H1 (cell line): ENCODE results near the gene USP13. TPM values are rescaled to one million over a fixed set of nuclear protein-coding genes. Genes with fewer than 3 reads are reported as not detected.
"Not testable (repeated sequence)": the region's sequence is repeated elsewhere in the genome, so short reads cannot be mapped to it uniquely, and the experiment has no call there.

Experiments used
- CTCF ChIA-PET: fragments of 300-600 bp; sonication (Branson Sonifier 250); formaldehyde crosslinking; loops from one replicate; lab custom pipeline; 2021; ENCODE audit not compliant: partially characterized antibody; lab: Charles Lee
- POLR2A ChIA-PET: fragments of 300-600 bp; sonication (Branson Sonifier 250); formaldehyde crosslinking; loops from one replicate; lab custom pipeline; 2021; ENCODE audit warnings: inconsistent platforms; ENCODE audit not compliant: partially characterized antibody; lab: Charles Lee
- DNase-seq, 2 experiments: peaks; one replicate each; pipeline versions ENCODE4 v3.0.0 to v3.0.0-alpha.2; 2010 to 2022; ENCODE audit warnings: low spot score in 2 of 2, low read depth in 1 of 2, mixed read lengths in 1 of 2
- FAIRE-seq: peaks from 2 replicates; lab custom pipeline; 2011; peaks lifted over from hg19 to GRCh38; lab: Jason Lieb, UNC
- H2AFZ ChIP-seq: 2 replicates; pipeline ENCODE4 v1.8.1; 2012; ENCODE audit warnings: low read length, inconsistent platforms
- H2AK5ac ChIP-seq: 2 replicates; pipeline ENCODE4 v1.6.1; 2013; ENCODE audit warnings: low read depth, low read length
- H2BK120ac ChIP-seq: replicated peaks from 2 replicates; pipeline ENCODE3; 2013; ENCODE audit warnings: low read depth, low read length, inconsistent platforms
- H2BK12ac ChIP-seq: 2 replicates; pipeline ENCODE4 v1.6.1; 2013; ENCODE audit warnings: low read depth, low read length
- H2BK15ac ChIP-seq: 2 replicates; pipeline ENCODE4 v1.6.1; 2013; ENCODE audit warnings: low read length
- H2BK20ac ChIP-seq: 2 replicates; pipeline ENCODE4 v1.6.1; 2013; ENCODE audit warnings: low read length
- H2BK5ac ChIP-seq: 2 replicates; pipeline ENCODE4 v1.6.1; 2013; ENCODE audit warnings: low read depth, low read length
- H3K14ac ChIP-seq: 2 replicates; pipeline ENCODE4 v1.6.1; 2013; ENCODE audit warnings: inconsistent platforms; ENCODE audit not compliant: insufficient read length
- H3K18ac ChIP-seq: 2 replicates; pipeline ENCODE4 v1.6.1; 2013; ENCODE audit warnings: low read length; ENCODE audit errors: extremely low read depth
- H3K23ac ChIP-seq: 2 replicates; pipeline ENCODE4 v1.6.1; 2013; ENCODE audit warnings: inconsistent platforms; ENCODE audit not compliant: insufficient read length
- H3K23me2 ChIP-seq: 2 replicates; pipeline ENCODE4 v1.6.1; 2013; ENCODE audit warnings: low read depth, low read length
- H3K27ac ChIP-seq: 2 replicates; pipeline ENCODE4 v1.6.1; 2011; ENCODE audit warnings: low read depth, low read length, inconsistent platforms
- H3K27me3 ChIP-seq, 4 experiments: replicated peaks in 1 of 4; 1 replicate in 1 of 4; 2 replicates in 3 of 4; pipeline versions ENCODE4 v1.6.1 to v1.8.1; 2011 to 2013; ENCODE audit warnings: low read length in 3 of 4, mild to moderate bottlenecking in 3 of 4, inconsistent platforms in 2 of 4, mixed read lengths in 2 of 4, moderate library complexity in 1 of 4; ENCODE audit not compliant: control insufficient read depth in 3 of 4, insufficient read depth in 3 of 4; ENCODE audit errors: extremely low read depth in 1 of 4
- H3K36me3 ChIP-seq, 4 experiments: 2 replicates each; pipeline versions ENCODE4 v1.6.1 to v1.8.1; 2011 to 2013; ENCODE audit warnings: mild to moderate bottlenecking in 4 of 4, low read length in 3 of 4, moderate library complexity in 2 of 4, control low read depth in 1 of 4, inconsistent platforms in 1 of 4; ENCODE audit not compliant: insufficient read depth in 4 of 4, control insufficient read depth in 2 of 4
- H3K4ac ChIP-seq: replicated peaks from 2 replicates; pipeline ENCODE3; 2013; ENCODE audit warnings: low read length, low read depth, mixed read lengths, inconsistent platforms; ENCODE audit not compliant: insufficient read length
- H3K4me1 ChIP-seq, 4 experiments: replicated peaks in 1 of 4; 1 replicate in 1 of 4; 2 replicates in 3 of 4; pipeline versions ENCODE4 v1.6.1 to v1.8.1; 2011 to 2013; ENCODE audit warnings: low read length in 3 of 4, inconsistent platforms in 2 of 4, mixed read lengths in 1 of 4; ENCODE audit not compliant: insufficient read depth in 4 of 4, control insufficient read depth in 3 of 4
- H3K4me2 ChIP-seq, 2 experiments: 2 replicates each; pipeline versions ENCODE4 v1.6.1 to v1.8.1; 2011 to 2013; ENCODE audit warnings: low read depth in 2 of 2, low read length in 2 of 2, control low read depth in 1 of 2, inconsistent platforms in 1 of 2, mild to moderate bottlenecking in 1 of 2; ENCODE audit not compliant: insufficient read depth in 1 of 2
- H3K4me3 ChIP-seq, 4 experiments: fragments of 200-600, 300-600 bp in 1 of 4; sonication (generic), shearing (Covaris generic), sonication (Bioruptor Twin) in 1 of 4; 2 replicates each; pipeline versions ENCODE4 v1.5.1 to v1.8.1; 2011 to 2016; ENCODE audit warnings: low read length in 4 of 4, low read depth in 3 of 4, control low read depth in 2 of 4, inconsistent platforms in 2 of 4, mild to moderate bottlenecking in 2 of 4, mixed read lengths in 1 of 4, moderate library complexity in 1 of 4; ENCODE audit not compliant: insufficient read depth in 2 of 4; ENCODE audit errors: extremely low read depth in 1 of 4
- H3K56ac ChIP-seq: replicated peaks from 2 replicates; pipeline ENCODE3; 2013; ENCODE audit warnings: low read depth, mild to moderate bottlenecking, mixed read lengths, low read length, inconsistent platforms; ENCODE audit not compliant: insufficient read length
- H3K79me1 ChIP-seq: 2 replicates; pipeline ENCODE4 v1.6.1; 2013; ENCODE audit warnings: low read depth, low read length, control low read depth
- H3K79me2 ChIP-seq, 2 experiments: 2 replicates each; pipeline versions ENCODE4 v1.6.1 to v1.8.1; 2012 to 2013; ENCODE audit warnings: low read length in 2 of 2, mild to moderate bottlenecking in 2 of 2, inconsistent platforms in 1 of 2; ENCODE audit not compliant: insufficient read depth in 2 of 2, control insufficient read depth in 1 of 2
- H3K9ac ChIP-seq, 4 experiments: replicated peaks in 1 of 4; 1 replicate in 1 of 4; 2 replicates in 3 of 4; pipeline versions ENCODE4 v1.6.1 to v1.8.1; 2011 to 2013; ENCODE audit warnings: low read depth in 3 of 4, low read length in 3 of 4, control low read depth in 2 of 4, mild to moderate bottlenecking in 2 of 4, moderate library complexity in 2 of 4, inconsistent platforms in 1 of 4; ENCODE audit errors: extremely low read depth in 1 of 4
- H3K9me3 ChIP-seq, 2 experiments: 2 replicates each; pipeline versions ENCODE4 v1.6.1 to v1.8.1; 2012 to 2013; ENCODE audit warnings: mild to moderate bottlenecking in 2 of 2, moderate library complexity in 2 of 2, control low read depth in 1 of 2, inconsistent platforms in 1 of 2, low read depth in 1 of 2, low read length in 1 of 2, mixed read lengths in 1 of 2; ENCODE audit not compliant: insufficient read depth in 2 of 2
- H4K20me1 ChIP-seq, 2 experiments: replicated peaks in 1 of 2; 2 replicates each; pipeline versions ENCODE3 to v1.8.1; 2011 to 2013; ENCODE audit warnings: inconsistent platforms in 2 of 2, low read length in 2 of 2, mild to moderate bottlenecking in 1 of 2; ENCODE audit not compliant: insufficient read depth in 2 of 2, control insufficient read depth in 1 of 2
- H4K5ac ChIP-seq: 2 replicates; pipeline ENCODE4 v1.6.1; 2013; ENCODE audit warnings: low read length, low read depth, mixed read lengths, inconsistent platforms; ENCODE audit not compliant: insufficient read length
- H4K8ac ChIP-seq: 2 replicates; pipeline ENCODE4 v1.8.0; 2013; ENCODE audit warnings: mild to moderate bottlenecking, moderate library complexity, low read length, inconsistent platforms; ENCODE audit not compliant: insufficient read depth; ENCODE audit errors: extremely low read depth
- H4K91ac ChIP-seq: replicated peaks from 2 replicates; pipeline ENCODE3; 2013; ENCODE audit warnings: low read length, mixed read lengths, inconsistent platforms; ENCODE audit not compliant: insufficient read length
- PHF8 ChIP-seq: fragments of 200-600 bp; sonication (generic); conservative IDR thresholded peaks from 2 replicates; pipeline ENCODE4 v1.7.1; 2012; ENCODE audit warnings: low read depth, mild to moderate bottlenecking, inconsistent platforms, low read length, moderate library complexity
- POU5F1 ChIP-seq: IDR thresholded peaks from 2 replicates; pipeline ENCODE4 v1.6.1; 2011; ENCODE audit warnings: low read depth, mild to moderate bottlenecking, low read length, moderate library complexity
- RAD21 ChIP-seq, 2 experiments: IDR thresholded peaks in 1 of 2; conservative IDR thresholded peaks in 1 of 2; 2 replicates each; pipeline ENCODE4 v1.6.1; 2011; ENCODE audit warnings: low read depth in 2 of 2, low read length in 2 of 2, improper control_type of control experiment in 1 of 2, inconsistent platforms in 1 of 2, mild to moderate bottlenecking in 1 of 2, moderate library complexity in 1 of 2
- SRF ChIP-seq: IDR thresholded peaks from 2 replicates; pipeline ENCODE4 v1.6.1; 2011; ENCODE audit warnings: mild to moderate bottlenecking, low read depth, low read length, moderate library complexity
- TEAD4 ChIP-seq: IDR thresholded peaks from 2 replicates; pipeline ENCODE4 v1.6.1; 2012; ENCODE audit warnings: low read depth, low read length, inconsistent platforms, mixed read lengths
- WGBS, 2 experiments: shearing (Covaris generic) in 1 of 2; methylation state at CpG; one replicate each; pipeline versions ENCODE4 v1.1.6 to v1.1.7; 2013 to 2015; ENCODE audit warnings: low lambda C conversion rate in 2 of 2, mixed read lengths in 2 of 2, inconsistent platforms in 1 of 2, low coverage in 1 of 2, missing lambda C conversion rate in 1 of 2; ENCODE audit not compliant: insufficient replicate concordance in 2 of 2, insufficient coverage in 1 of 2, insufficient read length in 1 of 2; ENCODE audit errors: extremely low coverage in 1 of 2, missing lambda C conversion rate in 1 of 2; 5-methylcytosine and 5-hydroxymethylcytosine counted together
- polyA plus RNA-seq, 7 experiments: library from polyadenylated mRNA; depleted of rRNA in 3 of 7; stranded (reverse) in 5 of 7; unstranded in 2 of 7; fragments of >200 nt in 5 of 7; fragments of 200-250 nt in 2 of 7; gene quantifications; 1 replicate in 5 of 7; 2 replicates in 1 of 7; 4 replicates in 1 of 7; pipeline versions ENCODE4 v1.2.1 to v1.2.3, GENCODE V29; 2011 to 2013; ENCODE audit warnings: missing spikeins in 2 of 7, mixed read lengths in 2 of 7
- total RNA-seq: library from RNA; stranded (reverse); fragmentation: NEBNext Ultra II Directional; extraction: Animal tissue kit (Norgen Biotek cat#: 25700); gene quantifications from 2 replicates; pipeline ENCODE4 v1.2.1, GENCODE V29; 2021

USP13 gene
- total and polyA plus RNA-seq, 2 of the 8 experiments (the other 6 are each of a cell fraction or from before 2014, with no cell fraction given) = 7.9 to 25.9 TPM

GRCh38 chr3:179775416-179776122, 122.7 kb downstream of the USP13 start (continued):
- no peak for TF ChIP-seq SRF
- no peak for TF ChIP-seq PHF8
- TF ChIP-seq TEAD4 = no peak
- TF ChIP-seq RAD21 (IDR thresholded peaks at IDR 0.05 in 1 of 2, conservative IDR thresholded peaks at IDR 0.05 in 1 of 2; ENCODE audit: low read depth in 2 of 2, low read length in 2 of 2) = no peak
- TF ChIP-seq POU5F1 = no peak

DNA sequence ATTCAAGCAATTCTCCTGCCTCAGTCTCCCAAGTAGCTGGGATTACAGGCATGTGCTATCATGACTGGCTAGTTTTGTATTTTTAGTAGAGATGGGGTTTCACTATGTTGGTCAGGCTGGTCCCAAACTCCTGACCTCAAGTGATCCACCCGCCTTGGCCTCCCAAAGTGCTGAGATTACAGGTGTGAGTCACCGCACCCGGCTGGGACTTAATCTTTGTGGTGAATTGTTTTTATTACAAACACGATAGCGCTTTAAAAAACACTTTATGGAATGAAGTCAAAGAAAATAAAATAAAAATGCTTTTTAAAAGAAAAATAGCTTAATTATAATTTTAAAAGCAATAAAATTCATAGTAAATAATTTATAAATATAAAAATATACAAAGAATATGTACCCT, 130.0 kb downstream of the USP13 start:
- POLR2A ChIA-PET, H3K36me3 ChIP-seq, FAIRE-seq, H3K56ac ChIP-seq, H3K27ac ChIP-seq, H2AFZ ChIP-seq, H2BK5ac ChIP-seq, H4K91ac ChIP-seq, H4K5ac ChIP-seq, H3K9me3 ChIP-seq, H3K4me1 ChIP-seq, H3K27me3 ChIP-seq, H4K8ac ChIP-seq, H3K23me2 ChIP-seq, H3K79me2 ChIP-seq, H2BK20ac ChIP-seq, H3K4me3 ChIP-seq, H3K14ac ChIP-seq, H2BK15ac ChIP-seq, H2BK12ac ChIP-seq, DNase-seq, H3K79me1 ChIP-seq, H3K23ac ChIP-seq, H3K4me2 ChIP-seq, H3K9ac ChIP-seq, H3K4ac ChIP-seq, H3K18ac ChIP-seq, H4K20me1 ChIP-seq, H2AK5ac ChIP-seq, H2BK120ac ChIP-seq: not testable (repeated sequence)
- WGBS, 2 experiments = 94% methylated on average over 5 of the region's 5 CpGs; no CpG with 5 or more reads in 1 of the 2 experiments
- CTCF ChIA-PET = interaction anchor here (1.2 to 1.9 kb wide), 4 partner anchors 15 to 69 kb away, joined by 3 to 8 read pairs (median 6); no protein-coding TSS in a partner anchor
